Measurements from ENCODE around the gene GCN1. TPM values are rescaled to one million over a fixed set of nuclear protein-coding genes. Genes with fewer than 3 reads are reported as not detected.

Gene GCN1
- polyA plus RNA-seq, 3 donors: 5.0 to 22.1 (median 8.3) TPM

DNA sequence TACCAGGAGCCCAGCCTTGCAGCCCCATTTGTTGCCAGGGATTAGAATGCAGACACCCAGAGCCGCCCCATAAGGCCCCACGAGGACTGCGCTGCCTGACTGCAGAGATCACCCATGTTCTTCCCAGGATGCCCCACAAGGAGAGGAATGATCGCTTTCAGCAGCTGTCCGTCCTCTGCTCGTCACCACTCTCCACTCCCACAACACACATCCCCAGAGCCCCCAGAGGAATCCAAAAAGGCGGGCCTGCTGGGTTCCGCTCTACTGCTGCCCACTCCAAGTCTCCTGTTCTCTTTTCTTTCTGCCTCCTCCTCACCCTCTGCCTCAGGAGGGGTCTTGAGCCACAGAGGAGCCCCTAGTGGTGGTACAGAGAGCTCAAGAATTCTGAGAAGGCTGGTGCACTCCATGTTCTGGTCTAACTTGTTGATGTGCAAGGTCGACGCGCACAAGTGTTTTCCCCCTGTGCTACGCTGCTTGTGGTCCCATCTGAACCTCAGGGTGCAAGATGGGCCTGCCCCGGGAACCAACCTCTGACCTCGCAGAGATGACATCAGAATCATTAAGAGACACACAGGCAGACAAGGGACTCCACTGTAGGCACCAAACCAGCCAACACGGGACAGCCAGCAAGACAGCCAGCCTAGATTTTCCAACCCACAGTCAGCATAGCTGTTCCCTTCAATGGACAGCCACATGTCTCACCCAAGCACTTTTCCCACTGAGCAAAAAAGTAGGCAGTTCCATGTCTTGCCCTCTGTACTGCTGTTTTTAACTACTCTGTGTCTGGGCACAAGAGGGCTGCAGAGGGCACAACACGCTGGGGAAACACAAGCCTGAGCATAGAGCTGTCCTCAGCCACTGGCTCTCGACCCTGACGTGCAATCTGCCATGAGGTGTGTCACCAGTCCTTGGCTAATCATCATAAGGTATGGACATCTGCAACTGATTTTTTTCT, 41.1 kb upstream of the GCN1 start:
- Mint-ChIP-seq H3K4me3 (peak overlapping the region; percentile 37 to 48), H3K9me3 (no peaks in the 10 kb centered on the region), H3K4me1 (peaks cover 97% of the 10 kb centered on the region), H3K36me3 (peaks cover 14 to 37% of the 10 kb centered on the region in 2 donors), H3K27ac (peak overlapping the region; percentile 91 to 99 (median 97)), H3K27me3 (ENCODE audit: low read depth in 3 of 3) (peaks cover 0 to under 1% (median 0%) of the 10 kb centered on the region in 3 donors)
- Histone ChIP-seq H3K27ac (ENCODE audit: low read depth in 1 of 2, low read length in 2 of 2) (peak overlapping the region; percentile 94), H3K4me2 (replicated peaks; ENCODE audit: extremely low read depth, low read length, poor library complexity, severe bottlenecking) (peak overlapping the region; percentile 81), H3K9ac (ENCODE audit: insufficient read depth, low read length, poor library complexity, severe bottlenecking) (peak overlapping the region; percentile 10), H3K36me3 (replicated peaks in 1 of 2; ENCODE audit: control insufficient read depth in 1 of 2, insufficient read depth in 2 of 2, low read length in 2 of 2) (peaks cover 2 to 5% of the 10 kb centered on the region in 2 donors), H3K4me3 (replicated peaks in 1 of 3; ENCODE audit: low read depth in 2 of 3, low read length in 3 of 3) (peak overlapping the region in 1 of 3 experiments; percentile 70), H3K27me3 (ENCODE audit: control insufficient read depth in 2 of 2, insufficient read depth in 2 of 2, low read length in 2 of 2) (no peaks in the 10 kb centered on the region), H3K79me2 (ENCODE audit: insufficient read depth, low read length) (peaks cover 87% of the 10 kb centered on the region), H4K20me1 (ENCODE audit: insufficient read depth, low read length) (peaks cover 80% of the 10 kb centered on the region), H2AFZ (ENCODE audit: insufficient read depth, low read depth, low read length, poor library complexity, severe bottlenecking) (no peak overlapping the region), H3K4me1 (ENCODE audit: control insufficient read depth in 1 of 2, insufficient read depth in 2 of 2, low read length in 2 of 2) (peaks cover 100% of the 10 kb centered on the region in 2 donors), H3K9me3 (replicated peaks in 1 of 2; ENCODE audit: control insufficient read depth in 1 of 2, insufficient read depth in 1 of 2, low read length in 2 of 2) (no peaks in the 10 kb centered on the region)
- no peak for DNase-seq
- TF ChIP-seq CTCF (IDR thresholded peaks at IDR 0.05): no peak
- intact Hi-C loops (cut with micrococcal nuclease): no loop called here
- 83% methylated on average over 16 of the region's 18 CpGs for WGBS (ENCODE audit: insufficient coverage)

- 15% methylated on average over 8 of the region's 13 CpGs for WGBS (ENCODE audit: insufficient coverage)
- Histone ChIP-seq H3K4me3 (replicated peaks in 1 of 3; ENCODE audit: low read depth in 2 of 3, low read length in 3 of 3) (peak overlapping the region in 1 of 3 experiments; percentile 70), H4K20me1 (ENCODE audit: insufficient read depth, low read length) (peaks cover 80% of the 10 kb centered on the region), H3K4me2 (replicated peaks; ENCODE audit: extremely low read depth, low read length, poor library complexity, severe bottlenecking) (peak overlapping the region; percentile 81), H2AFZ (ENCODE audit: insufficient read depth, low read depth, low read length, poor library complexity, severe bottlenecking) (no peak overlapping the region), H3K36me3 (replicated peaks in 1 of 2; ENCODE audit: control insufficient read depth in 1 of 2, insufficient read depth in 2 of 2, low read length in 2 of 2) (no peaks in the 10 kb centered on the region), H3K27me3 (ENCODE audit: control insufficient read depth in 2 of 2, insufficient read depth in 2 of 2, low read length in 2 of 2) (no peaks in the 10 kb centered on the region), H3K79me2 (ENCODE audit: insufficient read depth, low read length) (peaks cover 87% of the 10 kb centered on the region), H3K27ac (ENCODE audit: low read depth in 1 of 2, low read length in 2 of 2) (peak overlapping the region; percentile 94), H3K9ac (ENCODE audit: insufficient read depth, low read length, poor library complexity, severe bottlenecking) (peak overlapping the region; percentile 10), H3K9me3 (replicated peaks in 1 of 2; ENCODE audit: control insufficient read depth in 1 of 2, insufficient read depth in 1 of 2, low read length in 2 of 2) (no peaks in the 10 kb centered on the region), H3K4me1 (ENCODE audit: control insufficient read depth in 1 of 2, insufficient read depth in 2 of 2, low read length in 2 of 2) (peaks cover 100% of the 10 kb centered on the region in 2 donors)
- peaks cover 97% of the 10 kb centered on the region for H3K4me1 Mint-ChIP-seq
- peak overlapping the region; percentile 34 to 69 for H3K4me3 Mint-ChIP-seq
- DNase-seq: peak in 2 of 3 donors; percentile 53
- peak overlapping the region; percentile 91 to 99 (median 97) for H3K27ac Mint-ChIP-seq
- peaks cover 13 to 31% of the 10 kb centered on the region in 2 donors for H3K36me3 Mint-ChIP-seq
- H3K27me3 Mint-ChIP-seq (ENCODE audit: low read depth in 3 of 3): no peaks in the 10 kb centered on the region
- peak; percentile 34 for TF ChIP-seq CTCF (IDR thresholded peaks at IDR 0.05)
- intact Hi-C loops (cut with micrococcal nuclease): no loop called here
- H3K9me3 Mint-ChIP-seq: no peaks in the 10 kb centered on the region
These were observed 40.3 kb upstream of the GCN1 start for GRCh38 chr12:120234643-120235368.
